MM.1S (cell line): Measurements from ENCODE around the gene SLC11A1.

Source experiments
- DNase-seq: peaks from one replicate; pipeline ENCODE4 v3.0.0-alpha.2; 2015
- H2AFZ ChIP-seq: fragments of 300-600 bp; sonication (generic); 2 replicates; pipeline ENCODE4 v1.6.0; 2016; ENCODE audit warnings: antibody characterized with exemption, low read length
- H3F3A ChIP-seq: fragments of 300-600 bp; sonication (generic); 2 replicates; pipeline ENCODE4 v1.6.1; 2016; ENCODE audit warnings: mild to moderate bottlenecking, antibody characterized with exemption, low read length, moderate library complexity, mixed read lengths; ENCODE audit not compliant: insufficient read depth
- H3K27ac ChIP-seq: fragments of 300-600 bp; sonication (generic); 2 replicates; pipeline ENCODE4 v1.5.1; 2016; ENCODE audit warnings: mild to moderate bottlenecking, low read length
- H3K27me3 ChIP-seq: fragments of 300-600 bp; sonication (generic); replicated peaks from 2 replicates; pipeline ENCODE4 v1.6.0; 2016; ENCODE audit warnings: low read length; ENCODE audit not compliant: insufficient read depth
- H3K36me3 ChIP-seq: fragments of 300-600 bp; sonication (generic); replicated peaks from 2 replicates; pipeline ENCODE4 v1.6.1; 2016; ENCODE audit warnings: mild to moderate bottlenecking, low read length, mixed read lengths; ENCODE audit not compliant: insufficient read depth
- H3K4me1 ChIP-seq: fragments of 300-600 bp; sonication (generic); 2 replicates; pipeline ENCODE4 v1.6.1; 2016; ENCODE audit warnings: low read length, mixed read lengths
- H3K4me2 ChIP-seq: fragments of 300-600 bp; sonication (generic); 2 replicates; pipeline ENCODE4 v1.6.0; 2016; ENCODE audit warnings: low read depth, low read length
- H3K4me3 ChIP-seq: fragments of 300-600 bp; sonication (generic); 2 replicates; pipeline ENCODE4 v1.5.1; 2016; ENCODE audit warnings: low read length, mixed read lengths
- H3K79me2 ChIP-seq: fragments of 300-600 bp; sonication (generic); 2 replicates; pipeline ENCODE4 v1.6.1; 2016; ENCODE audit warnings: mixed run types, low read length, mixed read lengths
- H3K9ac ChIP-seq: fragments of 300-600 bp; sonication (generic); 2 replicates; pipeline ENCODE4 v1.6.1; 2016; ENCODE audit warnings: low read length, mixed read lengths
- H3K9me2 ChIP-seq: fragments of 300-600 bp; sonication (generic); replicated peaks from 2 replicates; pipeline ENCODE4 v1.6.1; 2016; ENCODE audit warnings: mild to moderate bottlenecking, low read length, mixed read lengths; ENCODE audit not compliant: insufficient read depth
- H3K9me3 ChIP-seq: fragments of 300-600 bp; sonication (generic); replicated peaks from 2 replicates; pipeline ENCODE4 v1.6.1; 2016; ENCODE audit warnings: mild to moderate bottlenecking, low read length, mixed read lengths; ENCODE audit not compliant: insufficient read depth
- H4K20me1 ChIP-seq: fragments of 300-600 bp; sonication (generic); 2 replicates; pipeline ENCODE4 v1.6.1; 2016; ENCODE audit warnings: mild to moderate bottlenecking, low read length, moderate library complexity, mixed read lengths; ENCODE audit not compliant: insufficient read depth
- EZH2 ChIP-seq: fragments of 300-600 bp; sonication (generic); optimal IDR thresholded peaks from 2 replicates; pipeline ENCODE3; 2017; ENCODE audit warnings: low read depth, mild to moderate bottlenecking, antibody characterized with exemption, low read length, mixed read lengths
- EZH2phosphoT487 ChIP-seq: fragments of 300-600 bp; sonication (generic); IDR thresholded peaks from 2 replicates; pipeline ENCODE4 v1.6.1; 2018; ENCODE audit warnings: antibody characterized with exemption, low read length
- TF ChIP-seq, protein P1 (sequence below): fragments of 300-600 bp; sonication (generic); IDR thresholded peaks from 2 replicates; pipeline ENCODE4 v1.5.1; 2016; ENCODE audit warnings: antibody characterized with exemption, low read length, mixed read lengths

SLC11A1 gene

DNA sequence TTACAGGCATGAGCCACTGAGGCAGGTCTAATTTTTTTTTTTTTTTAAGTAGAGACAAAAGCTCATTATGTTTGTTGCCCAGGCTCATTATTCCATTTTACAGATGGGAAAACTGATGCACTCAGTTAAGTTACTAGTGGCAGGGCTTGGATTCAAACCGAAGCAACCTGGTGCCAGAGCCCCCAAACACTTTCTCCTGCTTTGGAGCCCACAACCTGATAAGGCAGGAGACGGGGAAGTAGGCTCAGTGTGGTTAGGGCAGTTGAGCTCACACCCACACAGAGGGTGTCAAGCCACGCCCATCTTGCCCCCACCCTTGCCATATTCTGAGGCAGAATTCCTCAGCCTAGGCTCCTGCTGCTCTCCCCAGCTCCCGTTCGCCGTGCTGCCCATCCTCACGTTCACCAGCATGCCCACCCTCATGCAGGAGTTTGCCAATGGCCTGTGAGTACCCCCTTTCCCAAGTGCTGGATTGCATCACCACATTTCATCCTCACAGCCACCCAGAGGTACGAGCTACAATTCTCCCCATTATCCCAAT is 11.7 kb downstream of the SLC11A1 start:
- no peaks in the 10 kb centered on the region for H4K20me1 ChIP-seq
- H3K4me2 ChIP-seq = no peak overlapping the region
- peaks cover 7% of the 10 kb centered on the region; the same call in 1 of the 2 replicates for H3K4me1 ChIP-seq
- no peak overlapping the region for H2AFZ ChIP-seq
- no peak overlapping the region for H3K9ac ChIP-seq
- no peak for DNase-seq
- no peak overlapping the region for H3K4me3 ChIP-seq
- peaks cover 20% of the 10 kb centered on the region for H3K27me3 ChIP-seq
- H3K9me2 ChIP-seq = no peaks in the 10 kb centered on the region
- no peaks in the 10 kb centered on the region for H3K9me3 ChIP-seq
- H3F3A ChIP-seq = no peaks in the 10 kb centered on the region
- no peaks in the 10 kb centered on the region for H3K36me3 ChIP-seq
- H3K27ac ChIP-seq = no peak overlapping the region
- H3K79me2 ChIP-seq = no peaks in the 10 kb centered on the region
- TF ChIP-seq EZH2phosphoT487 (no peak), EZH2 (no peak)
- TF ChIP-seq, protein P1, sequence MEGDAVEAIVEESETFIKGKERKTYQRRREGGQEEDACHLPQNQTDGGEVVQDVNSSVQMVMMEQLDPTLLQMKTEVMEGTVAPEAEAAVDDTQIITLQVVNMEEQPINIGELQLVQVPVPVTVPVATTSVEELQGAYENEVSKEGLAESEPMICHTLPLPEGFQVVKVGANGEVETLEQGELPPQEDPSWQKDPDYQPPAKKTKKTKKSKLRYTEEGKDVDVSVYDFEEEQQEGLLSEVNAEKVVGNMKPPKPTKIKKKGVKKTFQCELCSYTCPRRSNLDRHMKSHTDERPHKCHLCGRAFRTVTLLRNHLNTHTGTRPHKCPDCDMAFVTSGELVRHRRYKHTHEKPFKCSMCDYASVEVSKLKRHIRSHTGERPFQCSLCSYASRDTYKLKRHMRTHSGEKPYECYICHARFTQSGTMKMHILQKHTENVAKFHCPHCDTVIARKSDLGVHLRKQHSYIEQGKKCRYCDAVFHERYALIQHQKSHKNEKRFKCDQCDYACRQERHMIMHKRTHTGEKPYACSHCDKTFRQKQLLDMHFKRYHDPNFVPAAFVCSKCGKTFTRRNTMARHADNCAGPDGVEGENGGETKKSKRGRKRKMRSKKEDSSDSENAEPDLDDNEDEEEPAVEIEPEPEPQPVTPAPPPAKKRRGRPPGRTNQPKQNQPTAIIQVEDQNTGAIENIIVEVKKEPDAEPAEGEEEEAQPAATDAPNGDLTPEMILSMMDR = no peak

DNA sequence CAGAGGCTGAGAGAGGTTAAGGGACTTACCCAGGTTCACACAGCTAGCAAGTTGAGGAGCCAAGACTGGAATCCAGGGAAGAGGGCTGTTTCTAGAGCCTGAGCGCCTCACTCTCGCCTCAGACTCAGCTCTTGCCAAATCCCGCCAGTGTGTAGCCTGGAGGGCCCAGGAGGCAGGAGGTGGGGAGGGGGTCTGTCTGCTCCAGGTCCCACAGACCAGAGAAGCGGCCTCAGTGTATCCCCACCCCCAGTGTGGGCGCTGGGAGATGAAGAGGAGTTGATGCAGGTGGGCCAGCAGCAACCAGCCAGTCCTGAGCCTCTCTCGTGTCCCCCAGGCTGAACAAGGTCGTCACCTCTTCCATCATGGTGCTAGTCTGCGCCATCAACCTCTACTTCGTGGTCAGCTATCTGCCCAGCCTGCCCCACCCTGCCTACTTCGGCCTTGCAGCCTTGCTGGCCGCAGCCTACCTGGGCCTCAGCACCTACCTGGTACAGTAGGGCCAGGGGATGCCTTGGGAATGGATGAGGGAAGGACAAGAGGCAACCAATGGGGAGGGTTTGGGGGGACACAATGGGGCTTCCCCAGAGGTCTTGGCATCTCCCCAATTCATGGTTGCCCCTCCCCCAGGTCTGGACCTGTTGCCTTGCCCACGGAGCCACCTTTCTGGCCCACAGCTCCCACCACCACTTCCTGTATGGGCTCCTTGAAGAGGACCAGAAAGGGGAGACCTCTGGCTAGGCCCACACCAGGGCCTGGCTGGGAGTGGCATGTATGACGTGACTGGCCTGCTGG is 12.4 kb downstream of the SLC11A1 start:
- Histone ChIP-seq H3K9me2 (no peaks in the 10 kb centered on the region), H3K27me3 (peaks cover 24% of the 10 kb centered on the region), H3K4me3 (no peak overlapping the region), H3K79me2 (no peaks in the 10 kb centered on the region), H3K4me2 (no peak overlapping the region), H3K9ac (no peak overlapping the region), H3F3A (no peaks in the 10 kb centered on the region), H2AFZ (no peak overlapping the region), H3K4me1 (peaks cover 12% of the 10 kb centered on the region), H4K20me1 (no peaks in the 10 kb centered on the region), H3K36me3 (no peaks in the 10 kb centered on the region), H3K9me3 (no peaks in the 10 kb centered on the region), H3K27ac (no peak overlapping the region)
- no peak for DNase-seq
- TF ChIP-seq, protein P1 = no peak
- TF ChIP-seq EZH2phosphoT487 = no peak
- TF ChIP-seq EZH2 = no peak

DNA sequence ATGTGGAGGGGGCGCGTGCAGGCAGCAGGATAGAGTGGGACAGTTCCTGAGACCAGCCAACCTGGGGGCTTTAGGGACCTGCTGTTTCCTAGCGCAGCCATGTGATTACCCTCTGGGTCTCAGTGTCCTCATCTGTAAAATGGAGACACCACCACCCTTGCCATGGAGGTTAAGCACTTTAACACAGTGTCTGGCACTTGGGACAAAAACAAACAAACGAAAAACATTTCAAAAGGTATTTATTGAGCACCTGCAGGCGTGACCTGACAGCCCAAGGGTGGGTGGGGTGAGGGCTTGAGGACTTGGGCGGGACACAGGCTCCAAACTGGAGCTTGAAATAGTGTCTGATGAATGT is 13.0 kb downstream of the SLC11A1 start:
- no peaks in the 10 kb centered on the region for H3K9me3 ChIP-seq
- H4K20me1 ChIP-seq = no peaks in the 10 kb centered on the region
- H3K27ac ChIP-seq = no peak overlapping the region
- no peaks in the 10 kb centered on the region for H3K9me2 ChIP-seq
- no peak overlapping the region for H3K4me3 ChIP-seq
- H3F3A ChIP-seq = no peaks in the 10 kb centered on the region
- peaks cover 24% of the 10 kb centered on the region for H3K27me3 ChIP-seq
- no peak for DNase-seq
- peaks cover 12% of the 10 kb centered on the region for H3K4me1 ChIP-seq
- H3K4me2 ChIP-seq = peak overlapping the region; percentile 86; the same call in 1 of the 2 replicates
- no peak for TF ChIP-seq EZH2
- TF ChIP-seq EZH2phosphoT487 = no peak
- TF ChIP-seq, protein P1 = no peak
- H3K36me3 ChIP-seq = no peaks in the 10 kb centered on the region
- H3K9ac ChIP-seq = no peak overlapping the region
- peak overlapping the region; percentile 87; the same call in 1 of the 2 replicates for H2AFZ ChIP-seq
- peaks cover 2% of the 10 kb centered on the region for H3K79me2 ChIP-seq
